Astrocyte of the hippocampus (primary cell): ENCODE data around the gene CXXC5.
"Not testable (repeated sequence)": the region's sequence is repeated elsewhere in the genome, so short reads cannot be mapped to it uniquely, and the experiment has no call there.

Experiments
- DNase-seq: peaks from one replicate; pipeline ENCODE4 v3.0.0; 2011; ENCODE audit warnings: low read depth, low spot score

CXXC5 gene

DNA sequence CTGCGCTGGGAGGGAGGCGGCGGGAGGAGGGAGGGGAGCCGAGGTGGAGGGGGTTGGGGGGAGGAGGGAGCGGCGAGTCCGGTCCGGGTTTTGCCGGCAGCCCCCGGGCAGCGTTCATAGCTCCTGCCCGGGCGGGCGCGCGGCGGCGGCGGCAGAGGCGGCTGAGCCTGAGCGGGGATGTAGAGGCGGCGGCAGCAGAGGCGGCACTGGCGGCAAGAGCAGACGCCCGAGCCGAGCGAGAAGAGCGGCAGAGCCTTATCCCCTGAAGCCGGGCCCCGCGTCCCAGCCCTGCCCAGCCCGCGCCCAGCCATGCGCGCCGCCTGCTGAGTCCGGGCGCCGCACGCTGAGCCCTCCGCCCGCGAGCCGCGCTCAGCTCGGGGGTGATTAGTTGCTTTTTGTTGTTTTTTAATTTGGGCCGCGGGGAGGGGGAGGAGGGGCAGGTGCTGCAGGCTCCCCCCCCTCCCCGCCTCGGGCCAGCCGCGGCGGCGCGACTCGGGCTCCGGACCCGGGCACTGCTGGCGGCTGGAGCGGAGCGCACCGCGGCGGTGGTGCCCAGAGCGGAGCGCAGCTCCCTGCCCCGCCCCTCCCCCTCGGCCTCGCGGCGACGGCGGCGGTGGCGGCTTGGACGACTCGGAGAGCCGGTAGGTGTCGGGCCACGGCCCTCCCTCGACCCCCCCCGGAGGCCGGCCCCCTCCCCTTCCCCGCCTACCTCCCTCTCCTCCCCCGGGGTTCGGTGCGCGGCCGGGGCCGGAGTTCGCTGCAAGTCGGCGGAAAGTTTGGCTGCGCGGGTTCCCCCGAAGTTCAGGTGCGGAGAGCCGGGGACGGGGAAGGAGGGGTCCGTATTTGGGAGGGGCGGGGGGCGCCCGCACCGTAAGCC is at the start of gene CXXC5:
Gene CXXC5 (plus strand): TSS at position 145 of the 877 bp plus-strand sequence. CDS start 32,175 bp downstream, outside the sequence.
- DNase-seq: peak; percentile 97

DNA sequence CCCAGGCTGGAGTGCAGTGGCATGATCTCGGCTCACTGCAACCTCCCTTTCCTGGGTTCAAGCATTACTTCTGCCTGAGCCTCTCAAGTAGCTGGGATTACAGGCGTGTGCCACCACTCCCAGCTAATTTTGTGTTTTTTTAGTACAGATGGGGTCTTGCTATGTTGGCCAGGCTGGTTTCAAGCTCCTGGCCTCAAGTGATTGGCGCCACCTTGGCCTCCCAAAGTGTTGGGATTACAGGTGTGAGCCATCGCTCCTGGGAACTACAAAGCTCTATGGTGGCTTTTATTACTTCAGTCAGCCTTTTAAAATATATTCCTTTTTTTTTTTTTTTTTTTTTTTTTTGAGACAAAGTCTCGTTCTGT is 49.6 kb upstream of the CXXC5 start:
- DNase-seq: not testable (repeated sequence)

DNA sequence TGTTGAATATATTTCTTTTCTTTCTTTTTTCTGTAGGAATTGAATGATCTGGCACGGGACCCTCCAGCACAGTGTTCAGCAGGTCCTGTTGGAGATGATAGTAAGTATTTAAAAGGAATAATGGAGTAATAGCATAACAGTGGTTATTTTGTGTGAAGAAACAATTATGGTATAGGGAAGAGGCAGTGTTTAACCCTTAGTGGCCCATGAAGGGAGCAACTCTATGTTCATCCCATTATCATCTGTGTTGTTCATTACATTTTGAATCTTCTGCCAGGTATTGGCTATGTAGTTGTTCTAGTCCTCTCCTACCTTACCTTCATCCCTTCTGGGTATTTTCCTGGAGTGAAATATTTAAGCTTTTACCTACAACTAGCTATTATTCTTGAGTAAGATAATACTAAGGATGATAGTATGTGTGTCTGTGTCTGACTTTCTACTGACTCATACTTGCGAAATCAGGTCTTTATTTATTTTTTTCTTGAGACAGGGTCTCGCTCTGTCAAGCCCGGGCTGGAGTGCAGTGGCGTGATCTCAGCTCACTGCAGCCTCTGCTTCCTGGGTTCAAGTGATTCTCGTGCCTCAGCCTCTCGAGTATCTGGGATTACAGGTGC is 47.7 kb upstream of the CXXC5 start:
- no peak for DNase-seq

DNA sequence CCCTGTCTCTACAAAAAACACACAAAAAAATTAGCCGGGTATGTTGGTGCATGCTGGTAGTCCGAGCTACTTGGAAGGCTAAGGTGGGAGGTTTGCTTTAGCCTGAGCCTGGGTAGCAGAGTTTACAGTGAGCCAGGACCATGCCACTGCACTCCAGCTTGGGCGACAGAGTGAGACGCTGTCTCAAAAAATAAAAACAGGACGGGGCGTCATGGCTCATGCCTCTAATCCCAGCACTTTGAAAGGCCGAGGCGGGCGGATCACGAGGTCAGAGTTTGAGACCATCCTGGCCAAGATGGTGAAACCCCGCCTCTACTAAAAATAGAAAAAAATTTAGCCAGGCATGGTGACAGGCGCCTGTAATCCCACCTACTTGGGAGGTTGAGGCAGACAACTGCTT is 46.7 kb upstream of the CXXC5 start:
- no peak for DNase-seq

DNA sequence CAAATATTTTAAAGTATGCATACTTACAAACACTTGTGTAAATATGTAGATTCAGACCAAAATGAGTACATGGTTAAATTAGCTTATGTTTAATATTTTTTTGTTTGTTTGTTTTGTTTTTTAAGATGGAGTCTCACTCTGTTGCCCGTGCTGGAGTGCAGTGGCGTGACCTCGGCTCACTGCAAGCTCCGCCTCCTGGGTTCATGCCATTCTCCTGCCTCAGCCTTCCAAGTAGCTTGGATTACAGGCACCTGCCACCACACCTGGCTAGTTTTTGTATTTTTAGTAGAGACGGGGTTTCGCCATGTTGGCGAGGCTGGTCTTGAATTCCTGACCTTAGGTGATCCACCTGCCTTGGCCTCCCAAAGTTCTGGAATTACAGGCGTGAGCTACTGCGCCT is 46.2 kb upstream of the CXXC5 start:
- DNase-seq: not testable (repeated sequence)

DNA sequence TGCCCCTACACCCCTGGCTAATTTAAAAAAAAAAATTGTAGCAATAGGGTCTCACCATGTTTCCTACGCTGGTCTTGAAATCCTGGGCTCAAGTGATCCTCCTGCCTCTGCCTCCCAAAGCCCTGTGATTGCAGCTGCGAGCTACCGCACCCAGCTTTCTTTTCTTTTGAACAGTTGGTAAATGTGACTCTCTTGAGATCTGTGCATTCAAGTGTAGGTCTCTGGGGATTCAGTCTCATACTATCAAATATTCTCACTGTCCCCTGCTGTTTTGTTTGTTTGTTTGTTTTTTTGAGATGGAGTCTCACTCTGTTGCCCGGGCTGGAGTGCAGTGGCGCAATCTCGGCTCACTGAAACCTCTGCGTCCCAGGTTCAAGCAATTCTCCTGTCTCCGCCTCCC is 42.3 kb upstream of the CXXC5 start:
- DNase-seq: no peak

DNA sequence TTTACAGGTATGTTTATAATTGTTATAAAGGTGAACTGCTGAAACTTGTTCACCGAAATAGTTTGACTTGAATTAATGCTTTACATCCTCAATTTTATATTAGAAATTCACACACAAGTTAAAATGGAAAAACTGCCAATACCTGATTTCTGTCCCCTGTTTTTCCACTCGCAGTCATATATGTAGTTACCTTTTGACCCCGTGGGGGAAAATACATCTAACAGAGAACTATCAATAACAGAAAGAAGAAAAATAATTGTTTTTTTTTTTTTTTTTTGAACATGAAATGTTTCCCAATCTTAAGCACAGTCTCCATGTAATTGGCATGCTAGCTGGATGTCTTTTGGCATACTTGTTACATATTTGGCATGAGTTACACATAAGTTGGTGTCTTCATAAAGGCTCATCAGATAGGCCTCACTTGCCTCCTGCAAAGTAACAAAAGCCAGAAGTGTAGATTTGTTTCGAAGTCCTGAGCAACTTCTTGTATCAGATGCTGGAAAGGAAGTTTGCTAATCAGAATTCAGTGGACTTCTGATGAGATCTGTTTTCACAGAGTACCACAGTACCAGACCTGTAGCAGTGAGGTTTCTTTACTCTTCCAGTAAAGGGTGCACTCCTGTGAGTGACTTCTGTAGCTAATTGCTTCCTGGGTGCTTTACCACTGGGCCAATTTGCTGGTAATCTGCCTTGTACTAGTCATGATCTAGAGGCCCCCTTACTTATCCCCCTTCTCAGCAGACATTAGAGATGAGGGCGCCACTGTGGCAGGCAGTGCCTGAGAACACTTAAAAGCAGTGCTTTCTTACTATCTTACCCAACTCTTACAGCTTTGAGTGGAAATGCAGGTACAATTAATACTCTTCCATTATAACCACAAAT is 36.2 kb upstream of the CXXC5 start:
- no peak for DNase-seq

DNA sequence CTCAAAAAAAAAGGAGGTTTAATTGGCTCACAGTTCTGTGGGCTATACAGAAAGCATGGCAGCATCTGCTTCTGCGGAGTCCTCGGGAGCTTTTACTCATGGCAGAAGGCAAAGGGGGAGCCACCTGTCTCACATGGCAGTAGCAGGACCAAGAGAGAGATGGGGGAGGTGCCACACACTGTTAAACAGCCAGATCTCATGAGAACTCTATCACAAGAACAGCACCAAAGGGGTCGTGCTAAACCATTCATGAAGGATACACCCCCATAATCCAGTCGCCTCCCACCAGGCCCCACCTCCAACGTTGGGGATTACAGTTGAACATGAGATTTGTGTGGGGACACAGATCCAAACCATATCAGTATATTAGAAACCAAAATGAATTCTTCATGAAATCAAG is 28.3 kb upstream of the CXXC5 start:
- no peak for DNase-seq

DNA sequence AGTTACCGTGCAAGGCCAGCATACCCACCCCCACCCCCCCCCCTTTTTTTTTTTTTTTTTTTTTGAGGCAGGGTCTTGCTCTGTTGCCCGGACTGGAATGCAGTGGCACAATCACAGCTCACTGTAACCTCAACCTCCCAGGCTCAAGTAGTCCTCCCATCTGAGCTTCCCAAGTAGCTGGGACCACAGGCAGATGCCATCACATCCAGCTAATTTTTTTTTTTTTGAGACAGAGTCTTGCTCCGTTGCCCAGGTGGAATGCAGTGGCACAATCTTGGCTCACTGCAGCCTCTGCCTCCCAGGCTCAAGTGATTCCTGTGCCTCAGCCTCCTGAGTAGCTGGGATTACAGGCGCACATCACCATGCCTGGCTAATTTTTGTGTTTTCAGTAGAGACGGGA is 22.8 kb upstream of the CXXC5 start:
- DNase-seq: not testable (repeated sequence)

DNA sequence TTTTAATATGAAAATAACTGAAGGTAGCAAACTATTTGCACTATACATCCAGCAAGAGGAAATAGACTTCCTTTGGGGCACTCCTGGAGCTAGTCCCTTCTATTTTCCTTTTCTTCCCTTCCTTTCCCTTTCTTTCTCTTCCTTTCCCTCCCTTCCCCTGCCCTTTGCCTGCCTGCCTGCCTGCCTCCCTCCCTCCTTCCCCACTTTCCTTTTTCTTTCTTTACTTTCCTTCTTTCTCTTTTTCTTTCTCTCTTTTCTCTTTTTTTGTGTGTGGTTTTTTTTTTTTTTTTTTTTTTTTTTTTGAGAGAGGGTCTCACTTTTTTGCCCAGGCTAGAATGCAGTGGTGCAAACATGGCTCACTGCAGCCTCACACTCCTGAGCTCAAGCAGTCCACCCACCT is 17.3 kb upstream of the CXXC5 start:
- DNase-seq: no peak

DNA sequence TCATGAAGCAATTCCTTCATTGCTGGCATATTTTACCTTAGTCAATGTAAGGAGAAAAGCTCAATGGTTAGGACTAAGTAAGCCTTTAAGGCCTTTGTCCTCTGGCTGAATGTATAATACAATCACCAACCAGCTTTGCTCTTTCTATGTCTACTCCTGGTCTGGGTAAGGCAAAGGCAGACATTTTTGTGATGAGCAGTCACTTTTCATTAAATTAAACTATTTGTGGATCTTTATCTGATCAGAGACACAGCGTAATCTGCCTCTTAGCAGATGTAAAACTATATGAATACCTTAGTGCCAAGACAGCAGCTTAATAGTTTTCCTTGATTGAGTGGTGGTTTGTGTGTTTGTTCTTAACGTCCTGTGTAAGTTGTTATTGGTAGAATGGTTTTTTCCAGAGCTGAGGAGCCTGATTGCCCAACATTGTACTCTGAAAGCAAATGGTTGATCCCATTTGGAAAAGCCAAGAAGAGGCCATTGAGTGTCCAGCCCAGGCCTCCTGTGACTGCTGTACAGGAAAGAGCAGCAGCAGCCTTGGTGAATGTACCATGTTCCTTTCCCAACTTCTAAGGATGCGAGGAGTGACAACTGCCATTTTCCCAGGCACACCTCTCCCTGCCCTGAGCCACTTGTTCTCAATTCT is 16.5 kb upstream of the CXXC5 start:
- DNase-seq: no peak

DNA sequence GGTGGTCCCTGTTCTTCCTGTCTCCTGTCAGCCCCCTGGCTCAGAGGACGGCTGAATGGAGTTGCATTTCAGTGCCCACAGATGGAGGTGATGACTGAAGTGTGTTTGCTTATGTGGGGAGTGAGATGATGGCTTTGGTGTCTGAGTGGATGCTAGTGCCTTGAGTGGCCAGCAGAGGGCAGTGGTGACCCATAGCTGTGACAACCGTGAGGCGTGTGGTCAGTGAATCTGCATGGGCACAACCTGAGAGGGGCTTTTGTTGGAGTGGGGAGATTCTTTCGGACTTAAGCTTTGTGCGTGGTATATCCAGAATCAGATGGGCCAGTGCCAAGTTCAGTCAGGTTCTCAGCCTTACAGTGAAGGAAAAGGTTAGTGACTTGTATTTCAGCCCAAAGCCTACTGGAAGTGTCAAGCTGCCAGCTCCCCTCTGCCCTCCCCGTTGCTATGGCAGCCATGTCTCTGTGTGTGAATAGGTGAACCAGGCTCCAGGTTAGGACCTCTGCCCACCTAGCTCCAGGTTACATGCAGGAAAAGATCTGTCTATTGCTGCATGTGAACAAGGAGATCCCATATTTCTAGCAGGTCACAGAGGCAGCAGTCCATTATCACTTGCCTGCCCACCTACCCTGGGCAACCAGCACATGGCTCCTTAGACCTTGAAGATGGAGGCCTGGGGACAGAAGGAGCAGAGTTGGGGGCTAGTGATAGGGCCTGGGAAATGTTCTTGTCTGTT is 14.7 kb upstream of the CXXC5 start:
- peak; percentile 89 for DNase-seq

DNA sequence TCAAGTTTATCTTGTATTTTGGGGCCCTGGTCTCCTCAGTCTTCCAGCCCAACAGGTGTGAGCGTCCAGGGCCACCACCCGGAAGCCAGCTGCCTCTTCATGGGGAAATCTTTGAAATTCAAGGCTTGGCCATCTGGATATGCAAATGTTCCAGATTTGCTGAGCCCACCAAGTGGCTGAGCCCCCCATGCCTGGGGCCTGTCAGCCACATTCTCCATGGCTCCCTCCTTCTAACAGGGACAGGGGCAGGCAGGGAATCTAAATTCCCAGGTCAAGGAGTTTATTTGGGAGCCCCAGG is 14.2 kb upstream of the CXXC5 start:
- no peak for DNase-seq

DNA sequence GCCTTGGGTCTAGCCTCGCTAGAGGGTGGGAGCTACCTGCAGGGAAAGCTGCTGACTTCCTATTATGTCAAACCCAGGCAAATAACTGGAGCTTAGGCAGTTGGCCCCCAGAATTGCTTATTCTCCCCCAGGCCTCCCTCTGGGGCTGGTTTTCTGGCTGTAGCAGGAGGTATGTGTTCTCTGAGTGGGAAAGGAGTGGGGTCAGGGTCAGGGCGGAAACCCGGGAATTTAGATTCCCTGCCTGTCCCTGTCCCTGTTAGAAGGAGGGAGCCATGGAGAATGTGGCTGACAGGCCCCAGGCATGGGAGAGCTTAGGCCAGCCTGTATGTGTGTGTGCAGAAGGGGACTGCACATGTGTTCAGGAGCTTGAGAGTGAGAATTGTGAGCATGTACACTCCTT is 13.6 kb upstream of the CXXC5 start:
- no peak for DNase-seq

DNA sequence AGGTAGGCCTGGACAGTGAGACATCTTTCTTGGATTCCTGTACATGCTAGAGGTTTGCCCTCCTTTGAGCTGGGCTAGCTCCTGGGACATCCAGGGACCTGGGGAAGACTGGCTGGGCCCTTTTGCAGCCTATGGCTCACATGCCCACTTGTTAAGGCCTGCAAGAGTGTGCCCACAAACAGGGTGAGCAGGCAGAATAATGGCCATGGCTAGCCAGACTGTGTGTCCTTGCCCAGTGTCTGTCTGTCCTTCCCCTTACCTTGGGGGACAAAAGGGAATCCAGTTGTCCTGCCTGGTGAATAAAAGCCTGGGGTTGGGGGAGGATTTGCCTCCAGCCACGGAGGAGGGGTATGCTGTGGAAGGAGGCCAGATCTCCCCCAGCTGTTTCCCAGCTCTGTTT is 13.0 kb upstream of the CXXC5 start:
- no peak for DNase-seq

DNA sequence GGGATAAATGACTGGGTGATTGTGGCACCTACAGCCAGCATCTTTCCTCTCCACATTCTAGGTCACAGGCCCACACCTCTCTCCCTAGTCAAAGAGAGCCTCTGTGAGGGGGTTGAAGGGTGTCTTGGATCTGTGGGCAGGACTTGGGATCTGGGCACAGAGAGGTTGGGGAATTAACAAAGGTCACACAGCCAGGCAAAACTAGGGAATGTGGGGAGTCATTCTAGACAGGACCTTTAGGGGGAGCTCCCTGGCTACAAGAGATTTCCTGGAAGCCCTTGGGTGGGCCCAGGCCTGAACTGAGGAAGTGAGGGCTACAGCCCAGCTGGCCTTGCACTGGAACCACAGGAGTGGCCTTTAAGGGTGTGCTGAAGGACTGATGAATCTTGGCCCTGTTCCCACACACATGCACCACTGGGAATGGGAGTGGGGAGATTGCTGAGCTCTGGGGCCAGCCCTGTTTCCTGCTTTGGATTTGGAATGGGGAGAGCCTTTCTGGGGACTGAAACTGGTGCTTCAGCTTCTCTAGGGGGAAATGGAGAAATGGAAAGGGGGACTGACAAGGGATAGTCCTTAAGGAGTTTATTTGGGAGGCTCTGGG is 12.4 kb upstream of the CXXC5 start:
- DNase-seq: peak; percentile 84

DNA sequence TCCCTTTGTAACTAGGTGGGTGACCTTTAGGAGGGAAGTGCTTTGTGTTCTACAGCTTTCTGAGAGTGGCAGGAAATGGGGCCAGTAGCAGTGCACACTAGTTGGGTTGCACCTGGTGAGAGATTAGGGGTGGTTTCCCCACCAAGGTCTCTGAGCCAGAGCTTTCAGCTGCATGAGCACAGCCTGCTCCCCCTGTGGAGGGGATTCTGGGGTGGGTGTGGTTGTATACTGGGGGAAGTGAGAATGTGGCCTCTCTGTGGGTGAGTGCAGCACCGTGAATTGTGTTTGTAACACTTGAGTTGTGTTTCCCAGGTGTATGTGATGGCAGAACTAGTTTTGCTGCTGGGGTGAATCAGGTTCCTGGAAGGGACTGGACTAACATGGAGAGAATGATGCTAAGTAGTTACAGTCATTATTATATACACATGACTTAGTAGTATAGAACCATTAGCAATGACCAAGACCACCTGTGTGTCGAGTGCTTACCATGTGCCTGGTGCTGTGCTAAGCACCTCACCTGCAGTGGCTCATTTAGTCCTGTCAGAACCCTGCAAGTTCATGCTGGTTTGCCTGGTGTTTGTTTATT is 11.8 kb upstream of the CXXC5 start:
- DNase-seq: no peak

DNA sequence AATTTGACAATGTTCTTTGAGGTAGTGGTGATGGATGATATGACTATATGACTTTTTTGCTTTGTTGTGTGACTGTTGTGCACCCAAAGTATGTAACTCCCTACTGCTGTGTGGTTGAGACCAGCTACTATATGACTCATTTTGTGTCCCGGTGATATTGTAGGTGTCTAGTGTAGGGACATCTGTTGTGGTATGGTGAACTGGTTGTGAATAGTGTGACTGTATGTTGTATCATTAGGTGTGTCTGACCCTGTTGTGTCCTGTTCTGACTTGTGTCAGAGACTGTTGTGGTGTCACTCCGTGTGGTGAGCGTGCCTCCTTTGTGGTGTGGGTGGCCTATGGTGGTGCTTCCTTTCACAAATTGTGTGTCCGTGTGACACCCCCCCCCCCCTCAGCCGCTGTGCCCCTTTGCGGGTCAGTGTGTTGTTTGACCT is 11.2 kb upstream of the CXXC5 start:
- peak; percentile 53 for DNase-seq

DNA sequence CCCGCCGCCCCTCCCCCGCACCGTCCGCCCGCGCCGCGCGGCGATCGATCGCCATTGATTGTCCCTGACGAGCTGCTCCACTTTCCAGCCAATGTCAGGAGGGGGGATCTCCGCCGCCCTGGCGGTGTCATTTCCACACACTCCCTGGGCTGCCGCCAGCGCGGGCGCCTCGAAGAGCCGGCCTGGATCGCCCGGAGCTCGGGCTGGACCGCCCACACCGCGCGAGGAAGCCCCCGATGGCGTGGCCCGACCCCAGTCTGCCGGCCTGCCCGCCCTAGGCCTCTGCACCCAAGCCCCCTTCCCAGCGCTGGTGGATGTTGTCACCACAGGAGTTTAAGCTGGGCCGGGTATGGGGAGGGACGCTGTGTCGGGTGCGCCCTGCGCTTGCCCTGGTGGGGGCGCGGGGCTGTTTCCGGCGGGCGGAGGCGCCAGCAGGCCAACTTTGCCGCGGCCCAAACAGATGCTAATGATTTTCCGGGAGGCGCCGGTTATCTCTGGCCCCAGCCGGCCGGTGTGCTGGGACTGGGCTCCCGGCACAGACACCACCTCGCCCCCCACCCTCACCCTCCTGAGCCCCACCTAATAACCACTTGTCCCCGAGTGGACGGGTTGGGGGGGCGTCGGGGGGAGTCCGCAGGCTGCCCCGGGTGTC is 10.6 kb upstream of the CXXC5 start:
- peak; percentile 93 for DNase-seq
